Measurements from ENCODE around the gene SLC25A21. TPM values are rescaled to one million over a fixed set of nuclear protein-coding genes. Genes with fewer than 3 reads are reported as not detected.

SLC25A21 gene
- total RNA-seq, 2 experiments from 2014 or later: not detected

DNA sequence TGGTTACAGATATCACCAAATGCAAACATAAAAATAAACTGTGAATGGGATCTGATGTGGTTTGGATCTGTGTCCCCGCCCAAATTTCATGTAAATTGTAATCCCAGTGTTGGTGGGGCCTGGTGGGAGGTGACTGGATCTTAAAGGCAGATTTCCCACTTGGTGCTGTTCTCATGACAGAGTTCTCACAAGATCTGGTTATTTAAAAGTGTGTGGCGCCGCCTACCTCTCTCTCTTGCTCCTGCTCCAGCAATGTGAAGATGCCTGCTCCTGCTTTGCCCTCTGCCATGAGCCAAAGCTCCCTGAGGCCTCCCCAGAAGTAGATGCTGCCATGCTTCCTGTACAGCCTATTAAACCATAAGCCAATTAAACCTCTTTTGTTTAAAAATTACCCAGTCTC is 47.8 kb downstream of the SLC25A21 start:
- no peak overlapping the region for H3K27ac Mint-ChIP-seq
- no peaks in the 10 kb centered on the region for H3K27me3 Mint-ChIP-seq
- no peak for DNase-seq
- no peaks in the 10 kb centered on the region for H3K4me1 ChIP-seq (ENCODE audit: insufficient read depth, low read length)
- H3K4me1 Mint-ChIP-seq (ENCODE audit: low read depth): no peaks in the 10 kb centered on the region
- no peaks in the 10 kb centered on the region for H3K36me3 Mint-ChIP-seq (ENCODE audit: low read depth)
- no peaks in the 10 kb centered on the region for H3K9me3 ChIP-seq (ENCODE audit: control insufficient read depth in 1 of 2, insufficient read depth in 1 of 2, low read length in 2 of 2)
- H3K27ac ChIP-seq (ENCODE audit: low read depth in 1 of 2, low read length in 2 of 2): no peak overlapping the region
- CTCF ChIA-PET: no interaction called here
- no peak overlapping the region for H3K4me3 ChIP-seq (ENCODE audit: low read length)
- TF ChIP-seq, protein P1, sequence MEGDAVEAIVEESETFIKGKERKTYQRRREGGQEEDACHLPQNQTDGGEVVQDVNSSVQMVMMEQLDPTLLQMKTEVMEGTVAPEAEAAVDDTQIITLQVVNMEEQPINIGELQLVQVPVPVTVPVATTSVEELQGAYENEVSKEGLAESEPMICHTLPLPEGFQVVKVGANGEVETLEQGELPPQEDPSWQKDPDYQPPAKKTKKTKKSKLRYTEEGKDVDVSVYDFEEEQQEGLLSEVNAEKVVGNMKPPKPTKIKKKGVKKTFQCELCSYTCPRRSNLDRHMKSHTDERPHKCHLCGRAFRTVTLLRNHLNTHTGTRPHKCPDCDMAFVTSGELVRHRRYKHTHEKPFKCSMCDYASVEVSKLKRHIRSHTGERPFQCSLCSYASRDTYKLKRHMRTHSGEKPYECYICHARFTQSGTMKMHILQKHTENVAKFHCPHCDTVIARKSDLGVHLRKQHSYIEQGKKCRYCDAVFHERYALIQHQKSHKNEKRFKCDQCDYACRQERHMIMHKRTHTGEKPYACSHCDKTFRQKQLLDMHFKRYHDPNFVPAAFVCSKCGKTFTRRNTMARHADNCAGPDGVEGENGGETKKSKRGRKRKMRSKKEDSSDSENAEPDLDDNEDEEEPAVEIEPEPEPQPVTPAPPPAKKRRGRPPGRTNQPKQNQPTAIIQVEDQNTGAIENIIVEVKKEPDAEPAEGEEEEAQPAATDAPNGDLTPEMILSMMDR (IDR thresholded peaks at IDR 0.05): no peak
- no peaks in the 10 kb centered on the region for H3K27me3 ChIP-seq (ENCODE audit: control insufficient read depth in 1 of 2, insufficient read depth in 2 of 2, low read length in 2 of 2)
- H3K36me3 ChIP-seq (ENCODE audit: insufficient read depth, low read length): no peaks in the 10 kb centered on the region
- no peak overlapping the region for H3K4me3 Mint-ChIP-seq
- ATAC-seq (ENCODE audit: poor library complexity): no peak
- peaks cover 2% of the 10 kb centered on the region for H3K9me3 Mint-ChIP-seq
- intact Hi-C loops (cut with DNase I, micrococcal nuclease): no loop called here
- POLR2A ChIA-PET: no interaction called here

DNA sequence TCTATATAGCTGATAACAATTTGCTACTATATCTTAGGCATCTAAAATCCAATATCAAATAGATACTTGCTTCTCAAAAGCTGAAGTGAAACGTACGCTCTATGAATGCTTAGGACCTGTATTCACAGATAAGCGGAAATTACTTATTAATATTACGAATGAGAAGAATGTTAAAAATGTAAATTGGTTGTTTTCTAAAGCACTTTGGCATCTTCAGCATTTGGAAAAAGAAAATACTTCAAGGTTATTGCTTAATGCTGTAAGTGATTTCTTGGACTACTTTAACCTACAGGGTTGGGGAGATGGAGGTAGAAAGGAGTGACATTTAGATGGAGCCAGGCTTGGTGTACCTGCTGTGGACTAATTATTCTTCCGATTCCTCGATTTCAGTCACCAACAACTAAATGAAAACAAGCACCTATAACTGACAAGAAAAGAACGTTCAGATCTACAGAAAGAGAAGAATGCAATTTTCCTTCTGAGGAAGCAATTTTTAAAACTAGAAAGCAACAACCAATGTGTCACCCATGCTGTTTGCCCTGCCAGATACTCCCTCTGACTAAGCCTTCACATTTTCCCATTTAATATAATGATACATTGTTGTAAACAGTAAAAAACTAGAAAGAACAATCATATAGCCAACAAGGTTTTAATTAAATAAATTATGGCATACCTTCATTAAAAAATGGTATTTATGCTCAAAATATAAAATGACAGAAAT is 49.3 kb downstream of the SLC25A21 start:
- H3K36me3 ChIP-seq (ENCODE audit: insufficient read depth, low read length): no peaks in the 10 kb centered on the region
- no peaks in the 10 kb centered on the region for H3K27me3 Mint-ChIP-seq
- H3K9me3 Mint-ChIP-seq: peaks cover 2% of the 10 kb centered on the region
- no peak overlapping the region for H3K4me3 Mint-ChIP-seq
- no peaks in the 10 kb centered on the region for H3K4me1 ChIP-seq (ENCODE audit: insufficient read depth, low read length)
- no peaks in the 10 kb centered on the region for H3K36me3 Mint-ChIP-seq (ENCODE audit: low read depth)
- intact Hi-C loops (cut with DNase I, micrococcal nuclease): no loop called here
- CTCF ChIA-PET: no interaction called here
- DNase-seq (no peak), ATAC-seq (ENCODE audit: poor library complexity) (no peak)
- no peaks in the 10 kb centered on the region for H3K9me3 ChIP-seq (ENCODE audit: control insufficient read depth in 1 of 2, insufficient read depth in 1 of 2, low read length in 2 of 2)
- no peaks in the 10 kb centered on the region for H3K27me3 ChIP-seq (ENCODE audit: control insufficient read depth in 1 of 2, insufficient read depth in 2 of 2, low read length in 2 of 2)
- H3K4me3 ChIP-seq (ENCODE audit: low read length): no peak overlapping the region
- no peaks in the 10 kb centered on the region for H3K4me1 Mint-ChIP-seq (ENCODE audit: low read depth)
- POLR2A ChIA-PET: no interaction called here
- H3K27ac ChIP-seq (ENCODE audit: low read depth in 1 of 2, low read length in 2 of 2): no peak overlapping the region
- H3K27ac Mint-ChIP-seq: no peak overlapping the region
- TF ChIP-seq, protein P1 (IDR thresholded peaks at IDR 0.05): no peak

DNA sequence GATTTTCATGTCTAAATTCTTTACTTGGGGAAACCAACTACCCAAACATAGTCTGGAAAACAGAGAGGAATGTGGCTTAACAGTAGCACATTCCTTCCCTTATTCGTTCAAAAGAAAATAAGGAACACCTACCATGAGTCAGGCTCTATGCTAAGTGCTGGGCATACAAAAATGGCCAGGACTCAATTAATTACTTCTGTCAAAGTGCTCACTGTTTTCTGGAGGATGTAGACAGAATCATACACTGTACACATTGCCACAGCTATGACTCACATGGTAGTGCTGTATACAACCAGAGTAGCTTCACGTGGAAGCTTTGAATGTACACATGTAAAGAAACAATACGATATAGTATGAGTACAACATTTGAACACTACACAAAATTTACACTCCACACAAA is 50.1 kb downstream of the SLC25A21 start:
- Mint-ChIP-seq H3K9me3 (peaks cover 5% of the 10 kb centered on the region), H3K27me3 (no peaks in the 10 kb centered on the region), H3K4me3 (no peak overlapping the region), H3K4me1 (ENCODE audit: low read depth) (no peaks in the 10 kb centered on the region), H3K36me3 (ENCODE audit: low read depth) (no peaks in the 10 kb centered on the region), H3K27ac (no peak overlapping the region)
- no peaks in the 10 kb centered on the region for H3K9me3 ChIP-seq (ENCODE audit: control insufficient read depth in 1 of 2, insufficient read depth in 1 of 2, low read length in 2 of 2)
- H3K27ac ChIP-seq (ENCODE audit: low read depth in 1 of 2, low read length in 2 of 2): no peak overlapping the region
- TF ChIP-seq, protein P1 (IDR thresholded peaks at IDR 0.05): no peak
- no peak overlapping the region for H3K4me3 ChIP-seq (ENCODE audit: low read length)
- no peak for DNase-seq
- ChIA-PET CTCF (no interaction called here), POLR2A (no interaction called here)
- no peaks in the 10 kb centered on the region for H3K36me3 ChIP-seq (ENCODE audit: insufficient read depth, low read length)
- H3K27me3 ChIP-seq (ENCODE audit: control insufficient read depth in 1 of 2, insufficient read depth in 2 of 2, low read length in 2 of 2): no peaks in the 10 kb centered on the region
- intact Hi-C loops (cut with DNase I, micrococcal nuclease): no loop called here
- no peak for ATAC-seq (ENCODE audit: poor library complexity)
- H3K4me1 ChIP-seq (ENCODE audit: insufficient read depth, low read length): no peaks in the 10 kb centered on the region

Measured in CD4-positive, alpha-beta T cell (primary cell).